ENCODE results near the gene TMEM242.

DNA sequence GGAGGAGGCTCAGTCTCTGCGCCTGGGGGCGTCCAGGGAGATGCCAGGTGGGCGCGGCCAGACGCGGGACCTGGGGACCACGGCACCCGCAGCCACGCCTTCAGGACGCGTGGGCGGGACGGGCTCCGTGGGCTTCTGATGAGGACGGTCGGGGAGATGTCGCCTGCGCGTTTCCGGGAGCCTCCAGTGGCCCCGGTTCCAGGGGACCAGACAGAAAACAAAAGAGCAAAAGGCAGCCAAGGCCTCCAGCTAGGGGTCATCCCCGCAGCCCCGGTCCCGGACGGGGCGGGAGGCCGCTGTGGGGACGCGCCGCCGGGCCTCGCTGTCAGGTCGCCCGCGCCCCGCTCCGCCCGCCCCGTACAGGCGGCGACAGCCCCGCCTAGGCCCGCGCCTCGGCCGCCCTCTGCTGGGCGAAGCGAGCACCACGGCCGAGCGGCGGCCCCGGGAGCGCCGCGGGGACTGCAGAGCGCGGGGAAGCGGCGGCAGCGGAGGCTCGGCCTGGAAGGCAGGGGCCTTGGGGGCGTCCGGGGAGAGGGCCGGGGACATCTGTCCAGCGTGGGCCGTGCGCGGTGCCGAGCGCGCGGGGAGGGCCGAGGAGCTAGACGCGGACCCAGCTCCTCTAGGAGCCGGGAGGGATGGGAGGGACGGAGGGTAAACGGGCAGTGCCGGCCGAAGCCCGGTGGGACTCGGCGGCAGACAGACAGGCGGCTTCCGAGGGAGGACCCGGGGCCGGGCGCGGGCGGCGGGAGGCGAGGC is 48.7 kb downstream of the TMEM242 start:
- TF ChIP-seq, protein P1, sequence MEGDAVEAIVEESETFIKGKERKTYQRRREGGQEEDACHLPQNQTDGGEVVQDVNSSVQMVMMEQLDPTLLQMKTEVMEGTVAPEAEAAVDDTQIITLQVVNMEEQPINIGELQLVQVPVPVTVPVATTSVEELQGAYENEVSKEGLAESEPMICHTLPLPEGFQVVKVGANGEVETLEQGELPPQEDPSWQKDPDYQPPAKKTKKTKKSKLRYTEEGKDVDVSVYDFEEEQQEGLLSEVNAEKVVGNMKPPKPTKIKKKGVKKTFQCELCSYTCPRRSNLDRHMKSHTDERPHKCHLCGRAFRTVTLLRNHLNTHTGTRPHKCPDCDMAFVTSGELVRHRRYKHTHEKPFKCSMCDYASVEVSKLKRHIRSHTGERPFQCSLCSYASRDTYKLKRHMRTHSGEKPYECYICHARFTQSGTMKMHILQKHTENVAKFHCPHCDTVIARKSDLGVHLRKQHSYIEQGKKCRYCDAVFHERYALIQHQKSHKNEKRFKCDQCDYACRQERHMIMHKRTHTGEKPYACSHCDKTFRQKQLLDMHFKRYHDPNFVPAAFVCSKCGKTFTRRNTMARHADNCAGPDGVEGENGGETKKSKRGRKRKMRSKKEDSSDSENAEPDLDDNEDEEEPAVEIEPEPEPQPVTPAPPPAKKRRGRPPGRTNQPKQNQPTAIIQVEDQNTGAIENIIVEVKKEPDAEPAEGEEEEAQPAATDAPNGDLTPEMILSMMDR (IDR thresholded peaks at IDR 0.05) = peak; percentile 49 to 98 (median 96)
- TF ChIP-seq POLR2A (IDR thresholded peaks at IDR 0.05) = peak in 2 of 4 donors; percentile 26 to 56

Data from esophagus squamous epithelium (tissue), 4 donors.